GM18498 (cell line): ENCODE data around the gene SLC24A4.

Source experiments
- ATAC-seq: cut with Tn5 transposase; IDR thresholded peaks from one replicate; pipeline ENCODE4 v1.9.1; 2021; ENCODE audit warnings: mild to moderate bottlenecking, moderate library complexity; ENCODE audit not compliant: unreplicated experiment

SLC24A4 gene

DNA sequence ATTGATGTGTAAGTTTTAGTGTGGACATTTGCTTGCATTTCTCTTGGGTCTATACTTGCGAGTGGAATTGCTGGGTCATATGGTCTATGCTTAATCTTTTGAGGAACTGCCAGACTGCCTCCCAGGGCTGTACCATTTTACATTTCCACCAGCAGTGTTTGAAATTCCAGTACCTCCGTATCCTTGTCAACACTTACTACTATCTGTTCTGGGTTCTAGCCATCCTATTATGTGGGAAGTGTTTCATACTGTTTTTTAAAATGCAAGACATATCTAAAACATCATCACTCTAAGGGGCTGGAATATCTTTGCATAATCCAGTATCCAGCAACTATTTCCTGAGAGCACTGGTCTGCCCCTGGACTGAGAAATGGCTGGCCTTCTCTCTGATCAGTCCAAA is 110.4 kb downstream of the SLC24A4 start:
- ATAC-seq: no peak

DNA sequence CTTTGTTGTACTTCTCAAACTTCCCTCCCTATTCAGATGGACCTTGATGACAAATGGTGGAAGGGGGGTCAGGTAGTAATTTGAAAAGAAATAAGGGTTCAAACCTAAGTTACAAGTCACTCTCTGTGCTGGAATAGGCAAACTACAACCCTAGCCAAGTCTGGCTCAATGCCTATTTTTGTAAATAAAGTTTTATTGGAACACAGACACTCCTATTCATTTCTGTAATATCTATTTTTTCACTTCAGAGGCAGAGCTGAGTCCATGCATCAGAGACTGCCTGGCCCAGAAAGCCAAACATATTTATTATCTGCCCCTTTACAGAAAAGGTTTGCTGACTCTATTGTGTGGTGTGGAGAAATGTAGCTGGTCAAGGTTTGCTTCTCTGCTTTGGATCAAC is 112.2 kb downstream of the SLC24A4 start:
- ATAC-seq: no peak

DNA sequence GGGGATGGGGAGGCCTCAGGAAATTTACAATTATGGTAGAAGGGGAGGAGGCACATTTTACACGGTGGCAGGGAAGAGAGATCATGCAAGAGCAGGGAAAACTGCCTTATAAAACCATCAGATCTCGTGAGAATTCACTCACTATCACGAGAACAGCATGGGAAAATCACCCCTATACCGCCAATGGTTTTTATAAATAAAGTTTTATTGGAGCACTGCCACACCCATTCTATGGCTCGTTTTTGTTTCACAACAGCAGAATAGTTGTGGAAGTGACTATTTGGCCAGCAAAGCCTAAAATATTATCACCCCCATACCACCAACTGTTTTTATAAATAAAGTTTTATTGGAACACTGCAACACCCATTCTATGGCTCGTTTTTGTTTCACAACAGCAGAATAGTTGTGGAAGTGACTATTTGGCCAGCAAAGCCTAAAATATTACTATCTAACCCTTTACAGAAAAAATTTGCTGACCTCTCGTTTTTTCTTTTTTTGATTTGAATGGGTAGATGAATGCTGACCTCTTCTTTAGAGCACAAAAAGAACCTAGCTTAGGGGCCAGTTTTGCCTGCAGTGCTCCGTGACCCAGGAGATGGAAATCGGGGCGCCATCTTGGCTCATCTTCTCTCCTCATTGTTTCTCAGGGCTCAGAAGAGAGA is 113.3 kb downstream of the SLC24A4 start:
- ATAC-seq: no peak

- no peak for ATAC-seq
Measured at GRCh38 chr14:92437309-92437708, 114.3 kb downstream of the SLC24A4 start.

DNA sequence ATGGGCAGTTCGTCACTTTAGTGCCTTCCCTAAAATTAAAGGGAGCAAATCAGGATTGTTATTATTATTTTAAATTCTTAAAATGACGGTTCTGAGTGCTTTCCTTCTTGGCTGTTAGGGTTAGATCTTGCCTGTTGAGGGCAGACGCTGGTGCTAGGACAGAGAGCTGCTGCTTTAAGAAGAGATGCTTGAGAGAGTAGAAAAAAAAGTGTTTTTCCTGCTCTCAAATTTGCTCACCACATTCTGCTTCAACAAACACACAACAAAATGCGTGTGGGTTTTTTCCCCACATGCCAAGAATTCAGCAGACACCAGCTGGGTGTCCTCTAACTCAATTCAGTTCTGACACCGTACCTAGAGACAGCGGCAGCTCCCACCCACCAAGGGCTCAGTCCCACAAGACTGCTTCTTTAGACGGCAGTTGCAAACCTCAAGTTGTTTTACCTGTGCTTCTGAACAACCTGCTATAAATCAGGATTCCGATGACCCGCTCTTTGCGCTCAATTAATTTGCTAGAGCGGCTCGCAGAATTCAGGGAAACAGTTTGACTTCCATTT is 114.8 kb downstream of the SLC24A4 start:
- no peak for ATAC-seq

DNA sequence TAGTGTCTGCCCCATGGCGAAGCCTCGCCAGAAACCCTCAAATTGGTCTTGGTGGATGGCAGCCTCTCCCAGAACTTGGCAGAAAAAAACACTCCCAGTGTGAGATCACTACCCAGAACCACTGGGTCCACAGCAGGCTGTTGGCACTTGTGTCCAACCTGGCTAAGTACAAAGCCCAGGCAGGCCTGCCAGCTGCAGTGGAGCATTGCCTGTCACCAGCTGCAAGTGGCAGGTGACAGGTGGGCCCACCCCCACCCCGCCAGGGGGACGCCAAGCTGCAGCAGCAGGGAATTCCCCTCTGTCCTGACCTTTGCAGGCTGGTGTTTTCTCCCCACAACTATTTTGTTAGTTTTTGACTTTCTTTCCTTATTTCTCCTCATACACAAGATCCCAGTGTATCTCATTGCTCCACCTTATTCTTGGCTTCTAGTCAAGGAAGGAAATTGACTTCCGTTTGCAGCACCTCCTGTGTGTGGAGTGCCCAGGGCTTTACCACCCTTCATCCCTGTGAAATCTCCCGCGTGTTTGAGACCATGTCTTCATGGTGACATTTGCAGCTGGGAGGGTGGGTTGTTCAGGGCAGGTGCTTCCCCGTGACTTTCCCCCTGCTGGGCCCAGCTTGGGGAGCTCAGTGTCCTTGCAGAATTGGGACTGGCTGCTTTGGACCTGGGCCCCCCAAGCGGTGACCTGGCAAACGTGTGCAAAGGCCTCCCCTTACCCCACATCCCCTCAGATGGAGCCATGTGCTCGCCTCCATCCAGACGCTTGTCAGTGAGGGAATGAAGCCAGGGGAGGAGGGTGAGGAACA is 116.8 kb downstream of the SLC24A4 start:
- ATAC-seq: no peak

DNA sequence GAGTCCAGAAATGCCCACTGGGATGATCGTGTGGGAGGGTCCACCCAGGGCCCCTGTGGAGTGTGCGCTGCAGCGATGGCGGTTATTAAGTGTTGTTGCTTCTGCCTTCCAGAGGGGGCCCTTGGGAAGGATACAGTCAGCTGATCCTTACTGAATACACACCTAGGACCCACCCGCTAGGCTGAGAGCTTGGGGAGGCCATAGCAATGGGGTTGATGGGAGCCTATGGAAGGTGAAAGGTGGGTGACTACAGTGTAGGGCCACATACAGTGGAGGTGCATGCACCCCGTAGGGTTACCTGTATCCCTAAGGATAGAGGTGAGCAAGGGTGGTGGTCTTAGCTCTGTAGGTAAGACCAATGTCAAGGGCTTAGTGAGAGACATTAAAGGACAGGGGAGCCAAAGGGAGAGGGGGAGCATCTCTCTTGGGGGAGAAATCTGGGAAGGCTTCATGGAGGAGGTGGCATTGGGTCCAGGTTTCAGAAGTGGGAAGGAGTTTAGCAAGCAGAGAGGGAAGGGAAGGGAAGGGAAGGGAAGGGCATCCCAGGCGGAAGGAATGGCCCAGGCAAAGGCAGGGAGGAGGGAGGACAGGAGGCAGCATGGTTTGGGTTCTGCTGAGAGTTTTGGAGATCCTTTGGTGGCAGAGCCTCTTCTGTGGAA is 117.5 kb downstream of the SLC24A4 start:
- ATAC-seq: no peak

GRCh38 chr14:92441751-92442504 is 119.0 kb downstream of the SLC24A4 start:
- ATAC-seq: no peak

DNA sequence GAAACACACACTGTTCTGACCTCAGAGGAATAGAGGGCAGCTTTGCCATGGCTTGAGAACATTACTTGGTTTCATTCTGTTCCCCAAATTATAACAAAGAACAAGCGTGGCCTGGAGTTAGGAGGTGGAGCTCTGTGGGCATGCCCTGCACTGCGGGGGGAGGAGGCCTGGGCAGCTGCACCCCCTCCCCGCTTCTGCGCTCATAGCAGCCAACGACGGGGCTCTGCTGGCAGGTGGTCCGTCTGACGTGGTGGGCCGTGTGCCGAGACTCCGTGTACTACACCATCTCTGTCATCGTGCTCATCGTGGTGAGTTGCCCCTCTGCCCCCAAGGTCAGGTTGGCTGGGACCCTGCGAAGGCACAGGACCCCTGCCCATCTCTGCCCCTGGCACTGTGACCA is 120.2 kb downstream of the SLC24A4 start:
- ATAC-seq: no peak

DNA sequence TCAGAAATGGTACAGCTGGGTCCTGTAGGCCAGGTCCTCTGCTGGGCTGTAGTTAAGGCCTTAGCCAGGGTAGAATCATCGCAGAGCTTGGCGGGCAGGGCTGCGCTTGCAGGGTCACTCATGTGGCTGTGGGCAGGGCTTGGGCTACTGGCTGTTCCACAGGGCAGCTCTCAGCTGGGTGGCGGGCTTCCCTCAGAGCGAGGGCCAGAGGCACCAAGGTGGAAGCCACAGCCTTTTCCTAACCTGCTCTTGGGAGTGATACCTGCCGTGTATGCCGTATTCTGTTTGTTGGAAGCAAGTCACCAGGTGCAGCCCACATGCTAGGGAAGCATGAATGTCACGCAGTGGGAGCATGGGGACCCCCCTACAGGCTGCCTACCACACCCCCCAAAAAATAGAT is 120.8 kb downstream of the SLC24A4 start:
- no peak for ATAC-seq

DNA sequence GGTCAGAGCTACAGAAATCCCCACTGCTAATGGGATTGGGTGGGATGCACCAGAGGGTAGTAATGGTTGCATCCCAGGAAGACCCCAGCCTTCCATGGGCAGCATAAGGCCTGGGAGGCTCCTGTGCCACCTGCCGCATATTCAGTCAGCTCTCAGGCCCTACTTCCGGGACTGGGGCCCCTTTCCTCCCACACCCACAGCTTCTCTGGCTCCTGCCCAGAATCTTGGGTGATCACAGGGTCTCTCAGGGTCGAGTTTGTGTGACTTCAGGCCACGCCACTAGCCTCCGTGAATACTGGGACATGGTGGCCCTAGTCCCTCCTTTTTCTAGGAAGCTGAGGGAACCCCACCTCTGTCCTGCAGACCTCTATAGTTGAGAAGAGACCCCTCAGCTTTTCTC is 123.8 kb downstream of the SLC24A4 start:
- no peak for ATAC-seq

- no peak for ATAC-seq
Measured at GRCh38 chr14:92447416-92448197, 124.6 kb downstream of the SLC24A4 start.

DNA sequence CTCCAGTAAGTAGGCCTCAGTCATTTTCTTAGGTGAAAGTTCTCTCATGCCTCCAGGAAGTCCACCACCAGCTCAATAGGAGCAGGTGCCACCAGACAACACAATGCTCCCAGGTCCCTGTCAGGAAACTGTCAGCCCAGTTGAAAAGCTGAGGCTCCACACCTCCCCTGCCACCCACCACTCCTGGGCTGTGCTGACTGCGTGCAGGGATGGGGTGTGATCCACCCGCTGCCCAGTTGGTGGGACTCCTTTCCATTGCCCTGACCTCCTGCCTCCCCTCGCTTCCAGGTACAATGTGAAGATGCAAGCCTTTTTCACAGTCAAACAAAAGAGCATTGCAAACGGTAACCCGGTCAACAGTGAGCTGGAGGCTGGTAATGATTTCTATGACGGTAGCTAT is 125.8 kb downstream of the SLC24A4 start:
- ATAC-seq: no peak

DNA sequence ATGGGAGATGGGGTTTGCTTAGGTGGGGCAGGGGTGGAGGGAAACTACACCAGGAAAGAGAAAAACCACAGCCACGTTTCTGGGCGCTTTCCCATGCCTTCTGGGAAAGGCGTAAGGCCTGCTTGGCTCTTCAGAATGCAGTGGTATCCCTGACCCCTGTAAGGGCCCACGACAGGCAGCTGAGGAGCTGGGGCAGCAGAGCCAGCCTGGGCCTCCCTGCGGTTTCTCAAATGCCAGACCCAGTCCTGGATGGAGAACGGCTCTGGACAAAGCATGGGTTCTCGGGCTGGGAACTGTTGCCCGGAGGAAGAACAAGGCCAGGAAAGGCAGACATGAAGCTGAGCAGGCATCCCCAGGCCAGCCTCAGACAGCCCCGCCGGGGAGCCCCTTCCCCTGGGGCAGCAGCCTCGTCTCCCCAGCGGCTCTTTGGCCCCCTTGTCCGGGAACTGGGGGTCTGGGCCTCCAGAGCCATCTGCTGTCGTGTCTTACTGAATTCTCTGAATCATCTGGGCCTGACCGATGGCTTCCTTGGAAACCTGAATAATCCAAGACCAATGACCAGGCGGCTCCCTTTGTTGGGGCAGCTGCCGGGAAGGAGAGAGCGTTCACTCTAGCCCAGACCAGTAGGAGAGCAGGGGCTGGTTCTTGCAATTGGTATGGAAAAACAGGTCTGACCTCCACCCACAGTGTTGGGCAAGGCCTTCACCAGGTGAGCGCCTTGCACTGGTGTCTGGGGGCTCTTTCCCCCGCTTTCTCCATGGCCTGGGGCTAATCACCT is 126.6 kb downstream of the SLC24A4 start:
- ATAC-seq: no peak

DNA sequence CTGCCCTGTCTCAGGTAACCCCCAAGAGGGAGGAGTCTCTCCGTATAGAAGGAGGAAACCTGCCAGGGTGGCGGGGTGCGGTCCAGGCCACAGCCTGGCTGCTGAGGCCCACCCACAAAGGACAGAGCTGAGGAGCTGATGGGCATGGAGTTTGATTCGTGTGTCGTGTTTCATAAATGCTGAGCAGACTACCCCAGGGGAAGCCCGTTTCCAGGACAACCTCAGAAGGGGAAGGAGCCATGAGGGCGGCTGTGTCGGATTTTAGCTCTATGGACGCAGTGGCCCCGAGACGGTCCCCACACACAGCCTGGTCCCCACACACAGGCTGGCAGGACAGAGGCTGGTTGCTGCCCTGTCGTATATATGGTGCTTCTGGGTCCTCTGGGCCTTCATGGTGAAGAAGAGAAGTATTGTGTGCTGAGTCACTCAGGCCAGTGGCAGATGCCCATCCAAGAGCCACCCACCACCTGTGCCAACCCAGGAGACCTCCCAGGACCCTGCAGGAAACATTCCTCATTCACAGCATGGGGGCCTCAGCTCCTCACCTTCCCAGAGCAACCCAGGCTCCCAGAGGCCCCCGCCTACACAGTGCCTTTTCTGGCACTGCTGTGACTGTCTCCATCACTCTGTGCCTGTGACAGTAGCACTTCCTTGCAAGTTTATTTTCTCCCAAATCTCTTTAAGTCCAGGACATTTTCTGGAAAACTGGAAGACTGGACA is 127.5 kb downstream of the SLC24A4 start:
- ATAC-seq: no peak

DNA sequence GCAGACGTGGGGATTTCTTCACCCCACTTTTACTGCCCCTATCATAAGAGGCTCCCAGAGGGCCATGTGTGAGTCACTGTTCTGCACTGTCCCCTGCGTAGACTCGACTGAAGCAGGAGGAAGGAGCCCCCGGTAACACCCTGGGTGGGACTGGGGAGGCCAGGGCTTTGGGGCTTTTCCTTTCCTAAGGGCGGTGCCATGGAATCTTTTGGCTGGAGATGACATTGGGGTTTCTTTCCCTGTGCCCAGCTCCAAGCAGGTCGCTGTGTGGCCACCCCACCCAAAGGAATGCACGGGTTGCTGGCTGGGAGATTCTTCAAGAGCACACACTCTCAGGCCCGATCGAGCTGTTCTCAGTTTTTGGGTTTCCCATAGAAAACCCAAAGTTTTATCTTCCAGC is 128.3 kb downstream of the SLC24A4 start:
- ATAC-seq: no peak

- ATAC-seq: no peak
Measured at GRCh38 chr14:92451755-92452154, 128.8 kb downstream of the SLC24A4 start.

DNA sequence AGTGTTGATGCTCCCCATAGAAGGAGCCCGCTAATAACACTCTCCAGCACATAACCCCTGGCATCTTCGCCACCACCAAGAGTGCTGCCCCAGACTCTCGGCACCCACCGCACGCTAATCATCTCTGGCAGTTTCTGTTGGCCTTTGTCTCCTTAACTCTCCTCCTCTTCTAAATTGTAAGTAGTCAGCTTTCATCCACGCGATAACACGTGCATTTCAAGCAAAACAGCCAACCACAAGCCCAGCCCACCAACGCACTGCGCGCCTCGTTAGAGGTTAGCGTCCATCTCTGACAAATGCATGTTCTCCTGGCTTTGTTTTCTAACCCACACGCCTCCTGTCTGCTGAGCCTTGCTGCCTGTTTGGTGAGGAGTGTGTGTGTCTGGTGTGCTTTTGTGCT is 129.5 kb downstream of the SLC24A4 start:
- no peak for ATAC-seq

DNA sequence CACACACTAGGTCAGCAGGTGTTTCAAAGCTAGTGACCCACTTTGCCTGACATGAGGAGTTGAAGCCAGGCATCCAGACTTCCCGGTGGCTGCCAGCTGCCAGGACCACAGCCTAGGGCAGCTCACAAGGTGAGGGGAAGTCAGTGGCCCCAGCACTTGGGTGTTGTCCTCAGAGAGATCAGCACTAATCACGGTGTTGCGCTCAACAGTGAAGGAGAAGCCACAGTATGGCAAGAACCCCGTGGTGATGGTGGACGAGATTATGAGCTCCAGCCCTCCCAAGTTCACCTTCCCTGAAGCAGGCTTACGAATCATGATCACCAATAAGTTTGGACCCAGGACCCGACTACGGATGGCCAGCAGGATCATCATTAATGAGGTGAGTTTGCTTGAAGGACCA is 130.7 kb downstream of the SLC24A4 start:
- ATAC-seq: no peak
